ENCODE results near the gene OR6J1.
"Not testable (repeated sequence)": the region's sequence is repeated elsewhere in the genome, so short reads cannot be mapped to it uniquely, and the experiment has no call there.

Gene OR6J1

GRCh38 chr14:22650046-22650739 is 6.0 kb upstream of the OR6J1 start:
- DNase-seq: no peak

- no peak for DNase-seq
These were observed 4.4 kb upstream of the OR6J1 start for GRCh38 chr14:22648506-22648905.

GRCh38 chr14:22646570-22647254 is 2.6 kb upstream of the OR6J1 start:
- DNase-seq: no peak

- DNase-seq: no peak
These were observed 2.3 kb downstream of the OR6J1 start for GRCh38 chr14:22641846-22642245.

GRCh38 chr14:22640192-22640591 is 4.0 kb downstream of the OR6J1 start:
- no peak for DNase-seq

- DNase-seq: not testable (repeated sequence)
These were observed 8.2 kb downstream of the OR6J1 start for GRCh38 chr14:22635980-22636379.

- DNase-seq: no peak
These were observed 9.8 kb downstream of the OR6J1 start for GRCh38 chr14:22634233-22634900.

GRCh38 chr14:22630486-22630885 is 13.7 kb downstream of the OR6J1 start:
- DNase-seq: no peak

GRCh38 chr14:22630066-22630465 is 14.1 kb downstream of the OR6J1 start:
- DNase-seq: no peak

GRCh38 chr14:22629361-22629760 is 14.8 kb downstream of the OR6J1 start:
- DNase-seq: no peak

GRCh38 chr14:22627506-22628263 is 16.5 kb downstream of the OR6J1 start:
- no peak for DNase-seq

GRCh38 chr14:22626590-22626989 is 17.6 kb downstream of the OR6J1 start:
- no peak for DNase-seq

- no peak for DNase-seq
These were observed 21.1 kb downstream of the OR6J1 start for GRCh38 chr14:22623047-22623446.

GRCh38 chr14:22622255-22622654 is 21.9 kb downstream of the OR6J1 start:
- DNase-seq: no peak

- not testable (repeated sequence) for DNase-seq
These were observed 28.4 kb downstream of the OR6J1 start for GRCh38 chr14:22615765-22616164.

GRCh38 chr14:22614240-22614799 is 29.8 kb downstream of the OR6J1 start:
- DNase-seq: no peak

- no peak for DNase-seq
These were observed 30.4 kb downstream of the OR6J1 start for GRCh38 chr14:22613736-22614239.

GRCh38 chr14:22613106-22613695 is 31.0 kb downstream of the OR6J1 start:
- no peak for DNase-seq

- DNase-seq: no peak
These were observed 33.2 kb downstream of the OR6J1 start for GRCh38 chr14:22610931-22611330.

- DNase-seq: no peak
These were observed 36.9 kb downstream of the OR6J1 start for GRCh38 chr14:22607291-22607690.

- DNase-seq: no peak
These were observed 37.8 kb downstream of the OR6J1 start for GRCh38 chr14:22606380-22606779.

- DNase-seq: no peak
These were observed 41.3 kb downstream of the OR6J1 start for GRCh38 chr14:22602862-22603261.
